HG03135 (cell line): ENCODE measurements around the gene EEF1G.
"Not testable (repeated sequence)": the region's sequence is repeated elsewhere in the genome, so short reads cannot be mapped to it uniquely, and the experiment has no call there.

ENCODE experiments used
- ATAC-seq: cut with Tn5 transposase; IDR thresholded peaks from one replicate; pipeline ENCODE4 v1.9.1; 2021; ENCODE audit warnings: mild to moderate bottlenecking, moderate library complexity; ENCODE audit not compliant: unreplicated experiment

EEF1G gene

GRCh38 chr11:62603776-62604299, 30.1 kb upstream of the EEF1G start:
- no peak for ATAC-seq

- no peak for ATAC-seq
Observed at GRCh38 chr11:62603072-62603408, 29.3 kb upstream of the EEF1G start.

- ATAC-seq: no peak
Observed at GRCh38 chr11:62602141-62603071, 28.7 kb upstream of the EEF1G start.

GRCh38 chr11:62601372-62602140, 27.9 kb upstream of the EEF1G start, which contains the start of gene MTA2:
MTA2 (minus strand) TSS chr11:62601865; CDS start chr11:62601450, 415 bp downstream.
- ATAC-seq: peak; percentile 80

- no peak for ATAC-seq
Observed at GRCh38 chr11:62601122-62601371, 27.4 kb upstream of the EEF1G start.

GRCh38 chr11:62600367-62601121, 26.9 kb upstream of the EEF1G start:
- no peak for ATAC-seq

GRCh38 chr11:62599901-62600300, 26.2 kb upstream of the EEF1G start:
- no peak for ATAC-seq

GRCh38 chr11:62599069-62599696, 25.5 kb upstream of the EEF1G start:
- peak; percentile 49 for ATAC-seq

GRCh38 chr11:62595124-62595523, 21.4 kb upstream of the EEF1G start:
- no peak for ATAC-seq

- no peak for ATAC-seq
Observed at GRCh38 chr11:62593434-62594044, 19.8 kb upstream of the EEF1G start.

GRCh38 chr11:62592989-62593421, 19.3 kb upstream of the EEF1G start:
- no peak for ATAC-seq

GRCh38 chr11:62592146-62592815, 18.6 kb upstream of the EEF1G start:
- ATAC-seq: no peak

GRCh38 chr11:62591448-62592145, 17.9 kb upstream of the EEF1G start, which contains the start of gene TUT1:
TUT1 (minus strand) TSS chr11:62591523; CDS start chr11:62591485, 38 bp downstream.
- ATAC-seq: peak; percentile 86

- ATAC-seq: no peak
Observed at GRCh38 chr11:62588966-62589637, 15.4 kb upstream of the EEF1G start.

- not testable (repeated sequence) for ATAC-seq
Observed at GRCh38 chr11:62585356-62585755, 11.7 kb upstream of the EEF1G start.

GRCh38 chr11:62581735-62582134, 8.0 kb upstream of the EEF1G start:
- ATAC-seq: not testable (repeated sequence)

- no peak for ATAC-seq
Observed at GRCh38 chr11:62580959-62581715, 7.4 kb upstream of the EEF1G start.

- ATAC-seq: no peak
Observed at GRCh38 chr11:62579252-62579651, 5.6 kb upstream of the EEF1G start.
